MCF 10A (cell line): ENCODE measurements around the gene NECAB3. TPM values are rescaled to one million over a fixed set of nuclear protein-coding genes. Genes with fewer than 3 reads are reported as not detected.

Experiments used
- BruUV-seq: library from RNA; stranded (reverse); fragments of 400-500 nt; replicated peaks from 2 replicates; lab custom pipeline; 2021; lab: Mats Ljungman, UMichigan
- CTCF ChIA-PET: fragments of 300-600 bp; sonication (Branson Sonifier 250); formaldehyde crosslinking; extraction: SDS; loops from one replicate; lab custom pipeline; 2021; ENCODE audit warnings: antibody characterized with exemption, inconsistent platforms; lab: Yijun Ruan, JAX
- POLR2A ChIA-PET: fragments of 300-600, 350-650 bp; sonication (Branson Sonifier 250); formaldehyde crosslinking; extraction: SDS; loops from one replicate; lab custom pipeline; 2020; ENCODE audit warnings: antibody characterized with exemption, inconsistent platforms; lab: Yijun Ruan, JAX
- DNase-seq: peaks from one replicate; pipeline ENCODE4 v3.0.0-alpha.2; 2018; ENCODE audit not compliant: unreplicated experiment
- H3K27ac Mint-ChIP-seq: one replicate; pipeline ENCODE4 v1.8.0; 2022; ENCODE audit warnings: mild to moderate bottlenecking, low read depth, mixed read lengths; ENCODE audit not compliant: unreplicated experiment
- H3K27me3 Mint-ChIP-seq: one replicate; pipeline ENCODE4 v1.8.0; 2022; ENCODE audit warnings: mixed read lengths; ENCODE audit not compliant: insufficient read depth, unreplicated experiment
- H3K36me3 Mint-ChIP-seq: one replicate; pipeline ENCODE4 v1.8.0; 2022; ENCODE audit warnings: mild to moderate bottlenecking, moderate library complexity, mixed read lengths; ENCODE audit not compliant: insufficient read depth, unreplicated experiment
- H3K4me1 Mint-ChIP-seq: one replicate; pipeline ENCODE4 v1.8.0; 2022; ENCODE audit warnings: mixed read lengths; ENCODE audit not compliant: insufficient read depth, unreplicated experiment
- H3K4me3 Mint-ChIP-seq: one replicate; pipeline ENCODE4 v1.8.0; 2022; ENCODE audit warnings: mild to moderate bottlenecking, moderate library complexity, mixed read lengths; ENCODE audit not compliant: unreplicated experiment
- H3K9me3 Mint-ChIP-seq: one replicate; pipeline ENCODE4 v1.8.0; 2022; ENCODE audit warnings: mixed read lengths; ENCODE audit not compliant: unreplicated experiment
- CTCF ChIP-seq: fragments of 200-600 bp; IDR thresholded peaks from one replicate; pipeline ENCODE4 v1.8.0; 2022; ENCODE audit warnings: antibody characterized with exemption, mild to moderate bottlenecking; ENCODE audit not compliant: unreplicated experiment
- intact Hi-C: fragments of 100-400 bp; cut with micrococcal nuclease; formaldehyde crosslinking; loops from 2 replicates; pipeline ENCODE4 v1.14.1; 2022
- total RNA-seq: library from RNA; stranded (reverse); gene quantifications from 2 replicates; pipeline ENCODE4 v1.2.3, GENCODE V29; 2022

NECAB3 gene
- total RNA-seq, 1 experiment from 2014 or later: 15.1 TPM

- Mint-ChIP-seq H3K9me3 (no peaks in the 10 kb centered on the region), H3K36me3 (no peaks in the 10 kb centered on the region), H3K27me3 (no peaks in the 10 kb centered on the region), H3K27ac (no peak overlapping the region), H3K4me3 (no peak overlapping the region), H3K4me1 (peaks cover 6% of the 10 kb centered on the region)
- TF ChIP-seq CTCF: no peak
- ChIA-PET POLR2A (interaction anchor here (0.9 kb wide), 1 partner anchor 170 kb away, joined by 4 read pairs; the partner anchor contains the start of gene CBFA2T2), CTCF (interaction anchor here (0.6 to 1.0 kb wide), 2 partner anchors 94 to 203 kb away, joined by 3 to 4 read pairs; no protein-coding TSS in a partner anchor)
- DNase-seq: no peak
- intact Hi-C loops: no loop called here
- BruUV-seq: no TSS peak
These were observed 13.6 kb downstream of the NECAB3 start for GRCh38 chr20:33660685-33661058.

- BruUV-seq: no TSS peak
- H3K36me3 Mint-ChIP-seq: peaks cover 1% of the 10 kb centered on the region
- intact Hi-C loops: no loop called here
These were observed 14.1 kb downstream of the NECAB3 start for GRCh38 chr20:33660035-33660684.

GRCh38 chr20:33659341-33660034 is 14.7 kb downstream of the NECAB3 start:
- ChIA-PET CTCF (interaction anchor here (0.6 kb wide), 1 partner anchor 204 kb away, joined by 3 read pairs; no protein-coding TSS in a partner anchor), POLR2A (no interaction called here)
- intact Hi-C loops: no loop called here
- TF ChIP-seq CTCF: no peak
- no peaks in the 10 kb centered on the region for H3K9me3 Mint-ChIP-seq
- H3K4me3 Mint-ChIP-seq: no peak overlapping the region
- H3K4me1 Mint-ChIP-seq: peaks cover 2% of the 10 kb centered on the region
- H3K27ac Mint-ChIP-seq: no peak overlapping the region
- no peaks in the 10 kb centered on the region for H3K27me3 Mint-ChIP-seq
- no peak for DNase-seq
- no TSS peak for BruUV-seq
- peaks cover 7% of the 10 kb centered on the region for H3K36me3 Mint-ChIP-seq

More at GRCh38 chr20:33660035-33660684, 14.1 kb downstream of the NECAB3 start:
- no peak for DNase-seq
- CTCF ChIA-PET: interaction anchor here (0.6 kb wide), 1 partner anchor 205 kb away, joined by 3 read pairs; no protein-coding TSS in a partner anchor
- TF ChIP-seq CTCF: no peak
- H3K27ac Mint-ChIP-seq: no peak overlapping the region
- no peaks in the 10 kb centered on the region for H3K27me3 Mint-ChIP-seq
- peaks cover 6% of the 10 kb centered on the region for H3K4me1 Mint-ChIP-seq
- POLR2A ChIA-PET: no interaction called here
- no peaks in the 10 kb centered on the region for H3K9me3 Mint-ChIP-seq
- no peak overlapping the region for H3K4me3 Mint-ChIP-seq

- ChIA-PET CTCF (no interaction called here), POLR2A (no interaction called here)
- Mint-ChIP-seq H3K9me3 (no peaks in the 10 kb centered on the region), H3K4me1 (no peaks in the 10 kb centered on the region), H3K36me3 (peaks cover 11% of the 10 kb centered on the region), H3K4me3 (no peak overlapping the region), H3K27me3 (no peaks in the 10 kb centered on the region), H3K27ac (no peak overlapping the region)
- intact Hi-C loops: no loop called here
- DNase-seq: no peak
- TF ChIP-seq CTCF: no peak
- no TSS peak for BruUV-seq
These were observed 15.3 kb downstream of the NECAB3 start for GRCh38 chr20:33658929-33659328.
